Measurements from ENCODE around the gene NMRK1.

GRCh38 chr9:75063556-75064305 lies 24.2 kb downstream of the NMRK1 start:
- TF ChIP-seq CTCF (conservative IDR thresholded peaks at IDR 0.05; ENCODE audit: low read length) (no peak), EZH2phosphoT487 (IDR thresholded peaks at IDR 0.05; ENCODE audit: borderline replicate concordance, low read depth, low read length) (no peak)
